Tibial artery (tissue), 4 donors: ENCODE results near the gene MTFP1.
"Not testable (repeated sequence)": the region's sequence is repeated elsewhere in the genome, so short reads cannot be mapped to it uniquely, and the experiment has no call there.

Source experiments
- DNase-seq, 2 donors: peaks; one replicate each; pipeline ENCODE4 v3.0.0-alpha.2; 2019
- H3K27ac ChIP-seq, 2 donors: fragments of 200-600 bp; sonication (generic) in 1 of 2; 1 replicate in 1 of 2; 2 replicates in 1 of 2; pipeline ENCODE4 v1.5.1; 2018 to 2019; ENCODE audit warnings: mild to moderate bottlenecking in 1 of 2
- H3K27me3 ChIP-seq, 2 donors: fragments of 200-600 bp; sonication (generic) in 1 of 2; one replicate each; pipeline versions ENCODE4 v1.5.1 to v1.6.0; 2016 to 2019
- H3K36me3 ChIP-seq, 3 donors: fragments of 200-600 bp; sonication (generic) in 2 of 3; one replicate each; pipeline ENCODE4 v1.5.1; 2016 to 2019; ENCODE audit warnings: mild to moderate bottlenecking in 2 of 3
- H3K4me1 ChIP-seq, 4 donors: fragments of 200-600 bp; sonication (generic) in 2 of 4; 1 replicate in 3 of 4; 2 replicates in 1 of 4; pipeline ENCODE4 v1.5.1; 2016 to 2019
- H3K4me3 ChIP-seq, 2 donors: fragments of 200-600 bp; sonication (generic) in 1 of 2; 1 replicate in 1 of 2; 2 replicates in 1 of 2; pipeline ENCODE4 v1.5.1; 2018 to 2019; ENCODE audit warnings: mild to moderate bottlenecking in 2 of 2
- H3K9me3 ChIP-seq, 3 donors: fragments of 200-600 bp; sonication (generic) in 1 of 3; one replicate each; pipeline ENCODE4 v1.5.1; 2016 to 2019
- CTCF ChIP-seq, 2 experiments: fragments of 200-600 bp in 1 of 2; fragments of 450-650 bp in 1 of 2; IDR thresholded peaks; one replicate each; pipeline ENCODE4 v1.5.1; 2017 to 2019; ENCODE audit warnings: antibody characterized with exemption in 2 of 2, mild to moderate bottlenecking in 1 of 2, moderate library complexity in 1 of 2
- intact Hi-C: fragments of 100-400 bp; cut with DNase I; formaldehyde crosslinking; loops from one replicate; pipeline ENCODE4 v1.15.0; 2023; ENCODE audit warnings: low total_unique reads

The MTFP1 gene

GRCh38 chr22:30453731-30454510 is 28.4 kb downstream of the MTFP1 start:
- Histone ChIP-seq H3K27ac (no peak overlapping the region), H3K9me3 (no peaks in the 10 kb centered on the region), H3K36me3 (no peaks in the 10 kb centered on the region), H3K4me1 (no peaks in the 10 kb centered on the region), H3K4me3 (no peak overlapping the region), H3K27me3 (peaks cover 0 to 31% of the 10 kb centered on the region in 2 donors)
- intact Hi-C loops: no loop called here
- no peak for DNase-seq
- no peak for TF ChIP-seq CTCF (IDR thresholded peaks at IDR 0.05)

GRCh38 chr22:30455075-30455840 is 29.7 kb downstream of the MTFP1 start:
- TF ChIP-seq CTCF (IDR thresholded peaks at IDR 0.05): no peak
- Histone ChIP-seq H3K9me3 (no peaks in the 10 kb centered on the region), H3K4me3 (no peak overlapping the region), H3K27me3 (peaks cover 0 to 40% of the 10 kb centered on the region in 2 donors), H3K36me3 (no peaks in the 10 kb centered on the region), H3K4me1 (no peaks in the 10 kb centered on the region), H3K27ac (no peak overlapping the region)
- DNase-seq: no peak
- intact Hi-C loops: no loop called here

GRCh38 chr22:30457981-30458380 is 32.4 kb downstream of the MTFP1 start:
- H3K27ac ChIP-seq: no peak overlapping the region
- H3K9me3 ChIP-seq: no peaks in the 10 kb centered on the region
- H3K27me3 ChIP-seq: peaks cover 0 to 37% of the 10 kb centered on the region in 2 donors
- intact Hi-C loops: no loop called here
- H3K4me1 ChIP-seq: no peaks in the 10 kb centered on the region
- no peak overlapping the region for H3K4me3 ChIP-seq
- DNase-seq: no peak
- no peak for TF ChIP-seq CTCF (IDR thresholded peaks at IDR 0.05)
- no peaks in the 10 kb centered on the region for H3K36me3 ChIP-seq

- Histone ChIP-seq H3K27me3 (peaks cover 0 to 37% of the 10 kb centered on the region in 2 donors), H3K4me1 (no peaks in the 10 kb centered on the region), H3K9me3 (no peaks in the 10 kb centered on the region), H3K27ac (no peak overlapping the region), H3K4me3 (no peak overlapping the region), H3K36me3 (no peaks in the 10 kb centered on the region)
- intact Hi-C loops: no loop called here
- TF ChIP-seq CTCF (IDR thresholded peaks at IDR 0.05): no peak
- DNase-seq: no peak
Observed at GRCh38 chr22:30459181-30460052, 33.8 kb downstream of the MTFP1 start.

- Histone ChIP-seq H3K27me3 (peaks cover 0 to 37% of the 10 kb centered on the region in 2 donors), H3K4me1 (no peaks in the 10 kb centered on the region), H3K4me3 (no peak overlapping the region), H3K36me3 (no peaks in the 10 kb centered on the region), H3K27ac (no peak overlapping the region), H3K9me3 (no peaks in the 10 kb centered on the region)
- no peak for DNase-seq
- intact Hi-C loops: no loop called here
- no peak for TF ChIP-seq CTCF (IDR thresholded peaks at IDR 0.05)
Observed at GRCh38 chr22:30460147-30460546, 34.6 kb downstream of the MTFP1 start.

- H3K36me3 ChIP-seq, H3K27ac ChIP-seq: not testable (repeated sequence)
Observed at GRCh38 chr22:30460555-30460954, 35.0 kb downstream of the MTFP1 start.

More at GRCh38 chr22:30460555-30460954, 35.0 kb downstream of the MTFP1 start:
- H3K27me3 ChIP-seq: peaks cover 0 to 36% of the 10 kb centered on the region in 2 donors
- H3K4me3 ChIP-seq, DNase-seq, H3K9me3 ChIP-seq, intact Hi-C loops, H3K4me1 ChIP-seq: not testable (repeated sequence)
